GM12872 (cell line): ENCODE results near the gene CEP104.

Experiments used
- CTCF ChIP-seq: IDR thresholded peaks from 3 replicates; pipeline ENCODE4 v1.5.1; 2011; ENCODE audit warnings: low read depth, mild to moderate bottlenecking, low read length, moderate library complexity; ENCODE audit not compliant: insufficient read depth

Gene CEP104

GRCh38 chr1:3803905-3804626, 52.9 kb downstream of the CEP104 start:
- TF ChIP-seq CTCF: no peak

GRCh38 chr1:3799976-3800685, 56.9 kb downstream of the CEP104 start:
- no peak for TF ChIP-seq CTCF

- TF ChIP-seq CTCF: no peak
Measured at GRCh38 chr1:3796215-3797061, 60.6 kb downstream of the CEP104 start, which contains the start of gene LRRC47. LRRC47 (minus strand) TSS chr1:3796498; CDS start chr1:3796476, 22 bp downstream.

- TF ChIP-seq CTCF: no peak
Measured at GRCh38 chr1:3795453-3796214, 61.4 kb downstream of the CEP104 start.

GRCh38 chr1:3790952-3791351, 66.1 kb downstream of the CEP104 start:
- TF ChIP-seq CTCF: no peak

GRCh38 chr1:3790500-3790923, 66.5 kb downstream of the CEP104 start:
- TF ChIP-seq CTCF: no peak
